Small intestine (tissue), 7 donors: Measurements from ENCODE around the gene PHKA1. TPM values are rescaled to one million over a fixed set of nuclear protein-coding genes. Genes with fewer than 3 reads are reported as not detected.
A peak's percentile ranks its signal among the peaks of the same experiment; 100 is the strongest.
"Not testable (repeated sequence)": the region's sequence is repeated elsewhere in the genome, so short reads cannot be mapped to it uniquely, and the experiment has no call there.

ENCODE experiments used
- DNase-seq, 2 donors: peaks; one replicate each; pipeline versions ENCODE4 v3.0.0 to v3.0.0-alpha.2; 2013
- FAIRE-seq: peaks from 2 replicates; lab custom pipeline; 2012; peaks lifted over from hg19 to GRCh38; lab: Jason Lieb, UNC
- H3K27ac ChIP-seq, 3 donors: one replicate each; pipeline ENCODE4 v1.5.1; 2013; ENCODE audit warnings: low read length in 2 of 3, mild to moderate bottlenecking in 2 of 3, control low read depth in 1 of 3, inconsistent platforms in 1 of 3, low read depth in 1 of 3, moderate library complexity in 1 of 3
- H3K27me3 ChIP-seq, 3 donors: one replicate each; pipeline ENCODE4 v1.6.1; 2013; ENCODE audit warnings: low read length in 3 of 3, inconsistent platforms in 1 of 3; ENCODE audit not compliant: control insufficient read depth in 3 of 3, insufficient read depth in 3 of 3
- H3K36me3 ChIP-seq, 3 donors: one replicate each; pipeline ENCODE4 v1.6.1; 2013; ENCODE audit warnings: low read length in 3 of 3, inconsistent platforms in 1 of 3, low read depth in 1 of 3, mild to moderate bottlenecking in 1 of 3, moderate library complexity in 1 of 3; ENCODE audit not compliant: control insufficient read depth in 3 of 3, insufficient read depth in 2 of 3
- H3K4me1 ChIP-seq, 3 donors: one replicate each; pipeline ENCODE4 v1.6.1; 2013; ENCODE audit warnings: low read length in 2 of 3, inconsistent platforms in 1 of 3, low read depth in 1 of 3, mild to moderate bottlenecking in 1 of 3, moderate library complexity in 1 of 3; ENCODE audit not compliant: control insufficient read depth in 3 of 3, insufficient read depth in 2 of 3
- H3K4me3 ChIP-seq, 3 donors: one replicate each; pipeline ENCODE4 v1.5.1; 2013; ENCODE audit warnings: low read length in 3 of 3, control low read depth in 1 of 3, inconsistent platforms in 1 of 3, low read depth in 1 of 3, mild to moderate bottlenecking in 1 of 3, moderate library complexity in 1 of 3
- H3K9me3 ChIP-seq, 2 donors: one replicate each; pipeline ENCODE4 v1.6.1; 2013; ENCODE audit warnings: low read depth in 1 of 2, low read length in 1 of 2; ENCODE audit not compliant: control insufficient read depth in 2 of 2, insufficient read depth in 1 of 2
- WGBS, 3 donors: extraction: QIAGEN DNeasy Blood & Tissue Kit; methylation state at CpG; one replicate each; pipeline ENCODE4 v1.1.7; 2013; 5-methylcytosine and 5-hydroxymethylcytosine counted together
- polyA plus RNA-seq, 4 donors: library from polyadenylated mRNA; stranded (reverse) in 3 of 4; unstranded in 1 of 4; fragments of 200-250 nt in 3 of 4; fragments of 120-200 nt in 1 of 4; gene quantifications; one replicate each; pipeline versions ENCODE4 v1.2.1 to v1.2.3, GENCODE V29; 2013
- donor health status: healthy with polysubstance abuse.
- donor health status: control.
- donor health status: control.
- donor health status: Bipolar disorder and iron deficiency.
- donor health status: healthy.

Gene PHKA1
- polyA plus RNA-seq, 4 donors = 0.21 to 1.4 (median 0.25) TPM

DNA sequence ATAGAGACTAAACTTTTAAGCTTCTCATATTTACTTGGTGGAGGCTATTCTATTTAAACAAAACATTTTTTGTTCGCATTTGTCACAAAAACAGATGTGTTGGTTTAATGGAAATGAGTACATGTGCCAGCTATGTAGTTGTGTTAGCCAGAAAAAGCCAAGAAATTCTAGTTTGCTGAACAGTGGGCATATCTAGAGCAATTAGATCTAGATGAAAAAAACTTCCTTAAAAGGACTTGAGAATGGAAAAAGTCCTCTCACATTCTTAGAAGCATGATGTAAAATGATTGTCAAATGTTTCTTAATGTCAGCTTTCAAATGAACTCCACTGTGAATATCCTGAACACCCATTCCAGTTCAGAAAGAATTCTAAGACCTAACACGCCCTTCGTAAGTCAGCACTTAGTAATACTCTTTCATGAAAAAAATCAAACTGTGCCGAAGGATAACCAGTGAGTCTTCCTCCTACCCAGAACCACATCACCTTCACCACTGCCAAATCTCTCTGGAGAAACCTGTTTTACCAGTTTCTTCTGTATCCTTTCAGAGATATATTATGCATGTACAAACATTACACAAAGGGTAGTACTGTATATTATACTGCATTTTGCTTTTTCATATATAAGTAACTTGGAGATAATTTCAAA, 28.2 kb downstream of the PHKA1 start:
- no peaks in the 10 kb centered on the region for H3K36me3 ChIP-seq
- FAIRE-seq (no peak), DNase-seq (peak; percentile 0 to 1)
- WGBS, 3 donors = 37 to 63% (median 51%) methylated on average over 4 of the region's 4 CpGs
- no peak overlapping the region for H3K27ac ChIP-seq
- no peaks in the 10 kb centered on the region for H3K4me1 ChIP-seq
- H3K9me3 ChIP-seq = no peaks in the 10 kb centered on the region
- no peaks in the 10 kb centered on the region for H3K27me3 ChIP-seq
- no peak overlapping the region for H3K4me3 ChIP-seq

DNA sequence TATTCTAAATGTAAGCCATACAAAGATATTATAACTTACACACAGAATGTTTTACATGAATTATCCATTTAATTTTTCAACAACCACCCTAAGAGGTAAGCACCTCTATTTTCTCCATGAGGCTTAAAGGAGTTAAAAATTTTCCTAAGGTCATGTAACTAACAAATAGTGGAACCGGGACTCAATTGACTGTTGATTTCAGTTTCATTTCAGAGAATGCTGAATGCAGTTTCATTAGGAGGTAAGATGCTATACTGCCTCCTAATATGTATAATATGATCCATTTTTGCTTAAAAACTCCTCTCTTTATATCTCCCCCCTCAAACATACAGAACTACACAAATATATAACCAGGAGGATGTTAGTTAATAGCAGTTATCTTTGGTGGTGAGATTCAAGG, 29.1 kb downstream of the PHKA1 start:
- Histone ChIP-seq H3K36me3 (no peaks in the 10 kb centered on the region), H3K27ac (no peak overlapping the region), H3K4me1 (no peaks in the 10 kb centered on the region), H3K9me3 (no peaks in the 10 kb centered on the region), H3K4me3 (no peak overlapping the region), H3K27me3 (no peaks in the 10 kb centered on the region)
- 16 to 46% (median 24%) methylated on average over 1 of the region's 1 CpG for WGBS, 3 donors
- no peak for FAIRE-seq
- DNase-seq = no peak

DNA sequence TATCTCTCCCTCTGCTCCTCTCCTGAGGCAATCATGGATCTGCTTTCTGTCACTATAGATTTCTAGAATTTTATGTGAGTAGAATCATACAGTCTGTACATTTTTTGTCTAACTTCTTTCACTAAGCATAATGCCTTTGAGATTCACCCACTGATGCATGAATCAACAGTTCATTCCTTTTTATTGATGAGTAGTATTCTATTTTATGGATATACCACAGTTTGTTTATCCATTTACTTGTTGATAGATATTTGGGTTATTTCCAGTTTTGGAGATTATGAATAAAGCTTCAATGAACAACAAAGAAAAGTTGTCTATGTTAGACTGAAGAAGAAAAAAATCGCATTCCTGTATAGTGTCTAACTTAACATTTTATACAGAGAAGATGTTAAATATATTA, 30.5 kb downstream of the PHKA1 start:
- FAIRE-seq (no peak), DNase-seq (no peak)
- WGBS, 3 donors = 77 to 100% (median 97%) methylated on average over 1 of the region's 1 CpG
- H3K4me1 ChIP-seq = no peaks in the 10 kb centered on the region
- no peak overlapping the region for H3K27ac ChIP-seq
- no peaks in the 10 kb centered on the region for H3K9me3 ChIP-seq
- no peaks in the 10 kb centered on the region for H3K27me3 ChIP-seq
- no peaks in the 10 kb centered on the region for H3K36me3 ChIP-seq
- H3K4me3 ChIP-seq = no peak overlapping the region

DNA sequence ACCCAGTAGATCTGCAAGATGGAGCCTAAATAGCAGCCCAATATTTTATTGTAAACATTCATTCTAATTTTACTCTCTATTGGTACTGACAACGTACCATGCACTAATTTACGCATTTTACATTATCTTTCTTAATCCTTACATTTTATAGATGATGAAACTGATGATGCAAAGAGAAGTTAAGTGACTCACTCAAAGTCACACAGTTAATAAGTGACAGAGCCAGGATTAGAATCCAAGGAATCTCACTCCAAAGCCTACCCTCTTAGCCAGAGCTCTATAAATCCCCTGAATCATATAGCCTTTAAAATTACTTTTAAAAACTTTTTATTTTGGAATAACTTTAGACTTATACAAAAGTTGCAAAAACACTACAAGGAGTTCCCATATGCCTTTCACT, 37.6 kb downstream of the PHKA1 start:
- Histone ChIP-seq H3K36me3 (no peaks in the 10 kb centered on the region), H3K9me3 (no peaks in the 10 kb centered on the region), H3K27me3 (no peaks in the 10 kb centered on the region), H3K4me1 (no peaks in the 10 kb centered on the region), H3K27ac (no peak overlapping the region), H3K4me3 (no peak overlapping the region)
- DNase-seq (no peak), FAIRE-seq (no peak)
- 80 to 97% (median 95%) methylated on average over 2 of the region's 2 CpGs for WGBS, 3 donors

DNA sequence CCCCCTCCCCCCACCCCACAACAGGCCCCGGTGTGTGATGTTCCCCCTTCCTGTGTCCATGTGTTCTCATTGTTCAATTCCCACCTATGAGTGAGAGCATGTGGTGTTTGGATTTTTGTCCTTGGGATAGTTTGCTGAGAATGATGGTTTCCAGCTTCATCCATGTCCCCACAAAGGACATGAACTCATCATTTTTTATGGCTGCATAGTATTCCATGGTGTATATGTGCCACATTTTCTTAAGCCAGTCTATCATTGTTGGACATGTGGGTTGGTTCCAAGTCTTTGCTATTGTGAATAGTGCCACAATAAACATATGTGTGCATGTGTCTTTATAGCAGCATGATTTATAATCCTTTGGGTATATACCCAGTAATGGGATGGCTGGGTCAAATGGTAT, 40.2 kb downstream of the PHKA1 start:
- not testable (repeated sequence) for H3K4me3 ChIP-seq, H3K4me1 ChIP-seq, H3K27me3 ChIP-seq, FAIRE-seq, H3K27ac ChIP-seq, DNase-seq, H3K36me3 ChIP-seq, H3K9me3 ChIP-seq
- 85 to 100% (median 86%) methylated on average over 1 of the region's 1 CpG for WGBS, 3 donors

DNA sequence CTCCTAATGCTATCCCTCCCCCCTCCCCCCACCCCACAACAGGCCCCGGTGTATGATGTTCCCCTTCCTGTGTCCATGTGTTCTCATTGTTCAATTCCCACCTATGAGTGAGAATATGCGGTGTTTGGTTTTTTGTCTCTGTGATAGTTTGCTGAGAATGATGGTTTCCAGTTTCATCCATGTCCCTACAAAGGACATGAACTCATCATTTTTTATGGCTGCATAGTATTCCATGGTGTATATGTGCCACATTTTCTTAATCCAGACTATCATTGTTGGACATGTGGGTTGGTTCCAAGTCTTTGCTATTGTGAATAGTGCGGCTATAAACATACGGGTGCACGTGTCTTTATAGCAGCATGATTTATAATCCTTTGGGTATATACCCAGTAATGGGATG, 44.6 kb downstream of the PHKA1 start:
- H3K27ac ChIP-seq, H3K27me3 ChIP-seq, DNase-seq, FAIRE-seq, H3K4me1 ChIP-seq, H3K36me3 ChIP-seq, H3K4me3 ChIP-seq, H3K9me3 ChIP-seq: not testable (repeated sequence)
- WGBS, 3 donors = 95 to 98% (median 97%) methylated on average over 4 of the region's 5 CpGs

DNA sequence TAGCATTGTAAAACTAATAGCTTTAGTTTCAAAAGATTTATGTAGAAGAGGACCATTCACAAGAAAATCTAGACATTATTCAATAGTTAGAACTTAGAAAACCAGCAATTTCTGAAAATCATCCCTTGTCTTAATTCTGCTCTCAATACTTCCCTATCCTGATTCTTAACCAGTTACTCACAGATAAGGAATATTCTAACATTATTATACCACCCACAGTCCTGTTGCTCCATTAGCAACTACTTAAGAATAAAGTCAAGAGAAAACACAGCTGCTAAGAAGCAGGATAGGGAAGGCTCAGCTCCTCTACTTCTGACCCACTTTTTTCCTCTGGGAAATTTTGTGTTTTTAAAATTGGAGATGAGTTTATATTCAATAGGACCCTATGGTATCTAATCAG, 47.7 kb downstream of the PHKA1 start:
- Histone ChIP-seq H3K9me3 (no peaks in the 10 kb centered on the region), H3K27ac (no peak overlapping the region), H3K4me1 (no peaks in the 10 kb centered on the region), H3K27me3 (no peaks in the 10 kb centered on the region), H3K36me3 (no peaks in the 10 kb centered on the region), H3K4me3 (no peak overlapping the region)
- peak; percentile 44 for FAIRE-seq
- DNase-seq = no peak

DNA sequence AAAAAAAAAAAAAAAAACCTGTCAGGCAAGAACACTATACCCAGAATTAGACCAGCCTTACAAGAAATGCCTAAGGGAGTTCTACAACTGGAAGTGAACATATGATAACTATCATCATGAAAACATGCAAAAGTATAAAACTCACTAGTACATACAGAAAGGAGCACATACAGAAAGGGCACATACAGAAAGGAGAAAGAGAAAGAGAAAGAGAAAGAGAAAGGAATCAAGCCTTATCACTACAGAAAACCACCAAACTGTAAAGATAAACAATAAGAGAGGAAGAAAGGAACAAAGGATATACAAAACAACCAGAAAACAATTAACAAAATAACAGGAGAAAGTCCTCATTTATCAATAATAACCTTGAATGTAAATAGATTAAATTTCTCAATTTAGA, 50.4 kb downstream of the PHKA1 start:
- FAIRE-seq (no peak), DNase-seq (no peak)
- H3K4me3 ChIP-seq = no peak overlapping the region
- H3K27ac ChIP-seq = no peak overlapping the region
- no peaks in the 10 kb centered on the region for H3K36me3 ChIP-seq
- H3K4me1 ChIP-seq = no peaks in the 10 kb centered on the region
- H3K27me3 ChIP-seq = no peaks in the 10 kb centered on the region
- H3K9me3 ChIP-seq = no peaks in the 10 kb centered on the region

DNA sequence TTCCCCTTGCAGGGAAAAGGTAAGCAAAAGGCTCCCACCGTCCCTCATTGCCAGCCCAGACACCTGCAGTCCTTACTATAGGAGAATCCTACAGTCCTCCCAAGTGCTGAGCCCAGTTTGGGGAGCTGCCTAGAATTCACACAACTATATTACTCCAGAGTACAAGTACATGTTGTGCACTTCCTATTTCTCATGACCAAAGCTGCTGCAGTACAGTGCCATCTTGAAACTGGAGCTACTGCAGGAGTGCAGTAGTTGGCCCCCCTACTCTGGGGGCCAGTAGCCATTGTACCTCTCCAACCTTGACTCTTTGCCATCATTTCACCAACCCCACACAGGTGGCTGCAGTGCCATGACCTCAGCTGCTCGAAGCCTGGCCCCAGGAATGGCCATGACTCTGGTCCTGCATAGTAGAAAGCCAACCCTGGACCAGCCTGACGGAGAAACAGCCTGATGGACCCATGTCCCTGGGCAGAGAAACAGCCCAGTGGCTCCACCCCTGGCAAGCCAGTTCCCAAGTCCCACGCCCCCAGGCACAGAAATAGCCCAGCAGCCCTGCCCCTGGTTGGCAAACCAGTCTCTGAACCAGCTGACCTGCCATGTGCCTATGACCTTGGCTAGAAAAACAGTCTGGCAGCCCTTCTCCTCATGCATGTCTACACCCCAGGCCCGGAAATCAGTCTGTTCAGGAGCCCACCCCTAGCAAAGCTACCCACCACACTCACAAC, 51.9 kb downstream of the PHKA1 start:
- 58 to 91% (median 89%) methylated on average over 5 of the region's 5 CpGs for WGBS, 3 donors
- Histone ChIP-seq H3K27me3 (no peaks in the 10 kb centered on the region), H3K4me3 (no peak overlapping the region), H3K9me3 (no peaks in the 10 kb centered on the region), H3K4me1 (no peaks in the 10 kb centered on the region), H3K36me3 (no peaks in the 10 kb centered on the region), H3K27ac (no peak overlapping the region)
- DNase-seq = no peak
- FAIRE-seq = no peak
